ENCODE results near the gene IL22. TPM values are rescaled to one million over a fixed set of nuclear protein-coding genes. Genes with fewer than 3 reads are reported as not detected.

IL22 gene
- total RNA-seq, 1 donor from 2014 or later: not detected

DNA sequence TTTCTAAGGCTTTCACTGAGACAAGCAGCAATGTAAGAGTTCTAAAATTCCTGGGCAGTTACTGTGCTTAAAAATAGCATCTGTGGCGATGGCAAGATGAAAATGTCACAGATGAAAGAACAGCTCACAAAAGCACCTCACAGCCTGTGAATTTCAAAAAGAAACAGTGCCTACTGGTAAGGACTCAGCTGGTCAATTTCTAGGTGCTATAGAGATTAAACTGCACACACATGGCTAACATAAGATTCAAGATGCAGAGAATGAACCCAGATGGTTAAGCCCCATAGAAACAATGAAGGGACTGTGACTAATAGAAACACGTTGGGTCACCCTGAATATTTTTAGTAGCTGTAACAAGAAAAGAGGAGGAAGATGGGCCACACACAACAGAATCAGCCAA lies 15.8 kb downstream of the IL22 start:
- Mint-ChIP-seq H3K36me3 (ENCODE audit: insufficient read depth) (no peaks in the 10 kb centered on the region), H3K4me3 (ENCODE audit: low read depth) (no peak overlapping the region), H3K27me3 (peaks cover 17% of the 10 kb centered on the region), H3K27ac (no peak overlapping the region), H3K9me3 (ENCODE audit: low read depth) (no peaks in the 10 kb centered on the region), H3K4me1 (ENCODE audit: low read depth) (no peaks in the 10 kb centered on the region)
- no peak for TF ChIP-seq CTCF (IDR thresholded peaks at IDR 0.05; ENCODE audit: unreplicated experiment)
- DNase-seq (ENCODE audit: low spot score, unreplicated experiment): no peak

DNA sequence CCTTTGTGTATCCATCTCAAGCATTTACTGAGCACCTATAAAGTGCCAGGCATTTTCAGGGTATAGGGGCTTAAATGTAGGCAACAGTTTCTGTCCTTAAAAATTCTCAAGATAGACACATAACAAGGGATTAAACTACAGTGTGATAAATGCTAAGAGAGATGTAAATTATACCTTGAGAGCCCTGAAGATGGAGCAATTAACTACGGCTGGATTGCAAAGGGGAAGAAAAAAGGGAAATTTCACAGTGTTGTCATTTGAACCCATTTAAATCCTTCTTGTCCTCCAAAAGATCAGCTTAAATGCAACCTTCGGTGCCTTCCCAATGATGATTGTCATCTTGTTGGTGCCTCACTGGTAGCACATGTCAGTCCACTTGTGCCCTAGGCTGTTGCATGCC lies 16.3 kb downstream of the IL22 start:
- Mint-ChIP-seq H3K27ac (no peak overlapping the region), H3K4me1 (ENCODE audit: low read depth) (no peaks in the 10 kb centered on the region), H3K27me3 (peaks cover 17% of the 10 kb centered on the region), H3K4me3 (ENCODE audit: low read depth) (no peak overlapping the region), H3K9me3 (ENCODE audit: low read depth) (no peaks in the 10 kb centered on the region), H3K36me3 (ENCODE audit: insufficient read depth) (no peaks in the 10 kb centered on the region)
- no peak for DNase-seq (ENCODE audit: low spot score, unreplicated experiment)
- no peak for TF ChIP-seq CTCF (IDR thresholded peaks at IDR 0.05; ENCODE audit: unreplicated experiment)

DNA sequence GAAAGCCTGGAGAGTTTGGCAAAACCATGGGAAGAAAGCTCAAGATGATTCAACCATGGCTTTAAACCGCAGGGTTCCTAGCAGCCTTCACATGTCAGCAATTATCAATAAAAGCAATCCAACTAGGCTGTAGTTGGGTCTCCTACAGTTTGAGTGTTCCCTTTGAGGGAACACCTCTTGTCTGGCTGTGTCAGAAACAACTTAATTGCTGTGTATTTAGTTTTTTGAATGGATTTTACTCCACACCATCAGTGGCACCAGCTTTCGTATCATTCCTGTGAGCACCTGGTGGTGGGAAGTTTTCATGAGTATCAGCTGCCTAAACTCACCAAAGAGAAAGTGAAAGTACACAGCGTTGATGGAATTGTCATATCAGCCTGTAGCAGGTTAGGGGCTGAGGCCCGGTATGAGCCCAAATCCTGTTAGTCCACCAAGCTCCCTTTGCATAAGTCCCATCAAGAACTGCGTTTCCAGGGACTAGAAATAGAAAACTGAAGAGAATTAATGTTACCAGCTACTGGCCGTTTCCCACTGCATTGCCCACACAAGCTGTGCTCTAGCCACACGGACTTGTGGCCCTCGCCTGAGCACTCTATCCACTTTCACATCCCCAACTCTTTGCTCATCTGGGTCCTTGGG lies 16.9 kb downstream of the IL22 start:
- no peaks in the 10 kb centered on the region for H3K4me1 Mint-ChIP-seq (ENCODE audit: low read depth)
- no peak for TF ChIP-seq CTCF (IDR thresholded peaks at IDR 0.05; ENCODE audit: unreplicated experiment)
- no peaks in the 10 kb centered on the region for H3K36me3 Mint-ChIP-seq (ENCODE audit: insufficient read depth)
- no peaks in the 10 kb centered on the region for H3K9me3 Mint-ChIP-seq (ENCODE audit: low read depth)
- DNase-seq (ENCODE audit: low spot score, unreplicated experiment): no peak
- H3K4me3 Mint-ChIP-seq (ENCODE audit: low read depth): no peak overlapping the region
- peaks cover 17% of the 10 kb centered on the region for H3K27me3 Mint-ChIP-seq
- no peak overlapping the region for H3K27ac Mint-ChIP-seq

- H3K27me3 Mint-ChIP-seq: peaks cover 17% of the 10 kb centered on the region
- no peak overlapping the region for H3K4me3 Mint-ChIP-seq (ENCODE audit: low read depth)
- no peaks in the 10 kb centered on the region for H3K9me3 Mint-ChIP-seq (ENCODE audit: low read depth)
- DNase-seq (ENCODE audit: low spot score, unreplicated experiment): no peak
- H3K27ac Mint-ChIP-seq: no peak overlapping the region
- H3K36me3 Mint-ChIP-seq (ENCODE audit: insufficient read depth): no peaks in the 10 kb centered on the region
- TF ChIP-seq CTCF (IDR thresholded peaks at IDR 0.05; ENCODE audit: unreplicated experiment): no peak
- no peaks in the 10 kb centered on the region for H3K4me1 Mint-ChIP-seq (ENCODE audit: low read depth)
These were observed 17.8 kb downstream of the IL22 start for GRCh38 chr12:68235576-68235975.

GRCh38 chr12:68234140-68234539 lies 19.3 kb downstream of the IL22 start:
- no peak for TF ChIP-seq CTCF (IDR thresholded peaks at IDR 0.05; ENCODE audit: unreplicated experiment)
- no peak overlapping the region for H3K27ac Mint-ChIP-seq

More at GRCh38 chr12:68234140-68234539, 19.3 kb downstream of the IL22 start:
- Mint-ChIP-seq H3K36me3 (ENCODE audit: insufficient read depth) (no peaks in the 10 kb centered on the region), H3K4me1 (ENCODE audit: low read depth) (no peaks in the 10 kb centered on the region), H3K9me3 (ENCODE audit: low read depth) (no peaks in the 10 kb centered on the region), H3K4me3 (ENCODE audit: low read depth) (no peak overlapping the region), H3K27me3 (peaks cover 17% of the 10 kb centered on the region)
- no peak for DNase-seq (ENCODE audit: low spot score, unreplicated experiment)

All from progenitor cell of endocrine pancreas (in vitro differentiated cells).